Activated naive CD4-positive, alpha-beta T cell treated with anti-CD3 and anti-CD28 coated beads, Interleukin-2, amount 50 U/mL, for 72 hours (primary cell): Measurements from ENCODE around the gene PRDM8. TPM values are rescaled to one million over a fixed set of nuclear protein-coding genes. Genes with fewer than 3 reads are reported as not detected.
"Not testable (repeated sequence)": the region's sequence is repeated elsewhere in the genome, so short reads cannot be mapped to it uniquely, and the experiment has no call there.

Experiments used
- ATAC-seq, 2 donors: fragments of 150-1000 bp; cut with Tn5 transposase; 2 replicates each; pipeline ENCODE4 v1.10.0; 2021; ENCODE audit warnings: mild to moderate bottlenecking in 2 of 2, moderate library complexity in 2 of 2
- DNase-seq, 2 donors: peaks; one replicate each; pipeline ENCODE4 v3.0.0; 2021 to 2022; ENCODE audit warnings: low spot score in 2 of 2
- H3K27ac Mint-ChIP-seq, 2 donors: one replicate each; pipeline ENCODE4 v1.8.0; 2022; ENCODE audit warnings: mild to moderate bottlenecking in 2 of 2, mixed read lengths in 2 of 2
- H3K36me3 Mint-ChIP-seq, 2 donors: one replicate each; pipeline ENCODE4 v1.8.0; 2022; ENCODE audit warnings: mixed read lengths in 2 of 2
- H3K9me3 Mint-ChIP-seq, 2 donors: one replicate each; pipeline ENCODE4 v1.8.0; 2022; ENCODE audit warnings: mixed read lengths in 2 of 2
- total RNA-seq, 2 donors: library from RNA; stranded (reverse); gene quantifications; one replicate each; pipeline ENCODE4 v1.2.3, GENCODE V29; 2022

The PRDM8 gene
- total RNA-seq: 1 to 10 TPM in 1 of 2 donors, under 1 TPM in 1; 0.56 to 3.8 TPM

- ATAC-seq: peak; percentile 44 to 56
- peaks cover 5 to 29% of the 10 kb centered on the region in 2 donors for H3K36me3 Mint-ChIP-seq
- no peak for DNase-seq
- H3K27ac Mint-ChIP-seq: peak within 1 kb of the TSS in 1 of 2 donors; percentile 68
- no peaks in the 10 kb centered on the region for H3K9me3 Mint-ChIP-seq
These were observed at the start of gene PRDM8 for GRCh38 chr4:80196922-80197573. Gene PRDM8, plus strand, starts transcription at chr4:80197503. Its CDS starts 2,578 bp downstream, at chr4:80200081.

DNA sequence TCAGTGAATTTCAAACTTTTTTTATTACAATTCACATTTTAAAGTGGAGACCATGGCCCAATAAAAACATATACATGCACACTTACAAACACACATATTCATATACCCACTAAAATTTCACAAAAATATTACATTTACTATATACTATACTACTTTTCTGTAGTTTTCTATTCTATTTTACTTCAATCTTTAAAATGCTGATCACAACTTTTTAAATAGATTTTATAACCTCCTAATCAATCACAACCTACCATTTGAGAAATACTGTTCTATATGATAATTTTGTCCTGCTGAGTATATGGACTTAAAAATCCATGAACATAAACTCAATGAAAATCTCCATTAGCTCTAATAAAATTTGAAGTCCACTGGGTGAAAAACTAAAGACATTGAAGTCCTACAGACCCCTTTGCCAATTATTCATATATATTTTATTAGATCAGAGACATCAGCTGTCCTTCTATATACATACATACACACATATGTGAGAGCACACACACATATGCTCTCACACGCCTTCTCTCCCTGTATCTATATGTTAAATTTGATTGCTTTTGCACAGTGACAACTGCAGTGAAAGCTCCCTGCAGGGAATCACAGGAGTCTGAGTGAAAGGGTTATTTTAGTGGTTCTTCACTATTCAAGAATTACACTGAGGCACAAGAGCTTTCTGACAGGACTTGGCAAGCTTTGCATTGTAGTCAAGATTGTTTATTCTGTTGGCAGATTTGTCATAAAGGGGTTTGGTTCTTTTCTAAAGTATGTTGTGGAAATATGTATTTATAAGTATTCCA is 46.7 kb upstream of the PRDM8 start:
- no peak for ATAC-seq
- H3K27ac Mint-ChIP-seq: no peak overlapping the region

GRCh38 chr4:80151981-80152380 is 45.3 kb upstream of the PRDM8 start:
- peak; percentile 15 to 37 for ATAC-seq
- no peak for DNase-seq
- Mint-ChIP-seq H3K27ac (no peak overlapping the region), H3K36me3 (no peaks in the 10 kb centered on the region), H3K9me3 (no peaks in the 10 kb centered on the region)

More for the DNA sequence above, 46.7 kb upstream of the PRDM8 start:
- DNase-seq: no peak
- Mint-ChIP-seq H3K9me3 (no peaks in the 10 kb centered on the region), H3K36me3 (no peaks in the 10 kb centered on the region)

- peak overlapping the region in 1 of 2 donors; percentile 95 for H3K27ac Mint-ChIP-seq
- DNase-seq: no peak
- peak; percentile 92 to 95 for ATAC-seq
- H3K9me3 Mint-ChIP-seq: peaks cover 0 to 3% of the 10 kb centered on the region in 2 donors
- peaks cover 0 to 4% of the 10 kb centered on the region in 2 donors for H3K36me3 Mint-ChIP-seq
These were observed 43.3 kb upstream of the PRDM8 start for GRCh38 chr4:80153874-80154544.

DNA sequence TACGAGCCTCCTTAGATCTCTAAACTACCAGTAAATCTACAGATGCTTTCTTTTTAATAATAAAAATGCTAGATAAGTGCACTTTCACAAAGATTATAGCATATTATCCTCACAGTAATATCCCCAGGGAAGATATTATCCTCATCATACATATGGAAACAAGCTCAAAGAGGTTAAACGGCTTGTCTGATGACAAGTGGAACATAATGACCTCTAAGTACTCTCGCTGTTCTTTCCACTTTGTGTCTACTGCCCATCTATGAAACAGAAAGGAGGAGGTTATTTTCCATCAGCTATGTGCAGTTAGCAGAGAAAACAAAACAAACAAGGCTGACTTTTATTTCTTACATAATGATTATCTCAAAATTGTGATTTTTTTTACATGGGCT is 42.8 kb upstream of the PRDM8 start:
- Mint-ChIP-seq H3K9me3 (peaks cover 0 to 3% of the 10 kb centered on the region in 2 donors), H3K27ac (peak overlapping the region in 1 of 2 donors; percentile 95), H3K36me3 (peaks cover 0 to 4% of the 10 kb centered on the region in 2 donors)
- ATAC-seq: peak; percentile 53 to 56
- no peak for DNase-seq

GRCh38 chr4:80155316-80155982 is 41.9 kb upstream of the PRDM8 start:
- ATAC-seq: no peak
- Mint-ChIP-seq H3K9me3 (peaks cover 0 to 3% of the 10 kb centered on the region in 2 donors), H3K36me3 (peaks cover 0 to 4% of the 10 kb centered on the region in 2 donors), H3K27ac (peak overlapping the region in 1 of 2 donors; percentile 95)
- no peak for DNase-seq

DNA sequence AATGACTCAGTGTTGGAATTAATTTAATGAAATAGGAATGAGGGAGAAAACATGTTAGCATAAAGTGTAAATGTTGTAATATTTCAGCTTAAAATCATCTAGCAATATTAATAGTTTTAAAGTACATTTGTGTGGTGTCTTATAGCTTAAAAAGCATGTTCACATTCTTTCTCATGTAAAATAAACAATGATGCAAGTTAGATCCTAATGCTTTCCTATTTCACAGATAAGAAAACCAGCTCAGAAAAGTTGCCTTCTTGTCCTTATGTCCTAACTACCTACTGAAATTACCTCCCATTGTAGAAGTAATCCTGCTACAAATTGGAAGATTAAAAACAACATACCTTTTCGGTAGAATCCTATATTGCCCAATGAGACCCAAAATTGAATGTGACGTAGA is 40.9 kb upstream of the PRDM8 start:
- Mint-ChIP-seq H3K9me3 (peaks cover 0 to 3% of the 10 kb centered on the region in 2 donors), H3K36me3 (peaks cover 0 to 4% of the 10 kb centered on the region in 2 donors), H3K27ac (no peak overlapping the region)
- DNase-seq (no peak), ATAC-seq (no peak)

- H3K27ac Mint-ChIP-seq: no peak overlapping the region
- peaks cover 0 to 4% of the 10 kb centered on the region in 2 donors for H3K36me3 Mint-ChIP-seq
- peaks cover 0 to 3% of the 10 kb centered on the region in 2 donors for H3K9me3 Mint-ChIP-seq
- DNase-seq: no peak
- no peak for ATAC-seq
These were observed 35.8 kb upstream of the PRDM8 start for GRCh38 chr4:80161413-80162058.

- Mint-ChIP-seq H3K9me3 (peaks cover 0 to 3% of the 10 kb centered on the region in 2 donors), H3K27ac (no peak overlapping the region), H3K36me3 (peaks cover 0 to 4% of the 10 kb centered on the region in 2 donors)
- no peak for DNase-seq
- ATAC-seq: no peak
These were observed 34.9 kb upstream of the PRDM8 start for GRCh38 chr4:80162418-80162817.

DNA sequence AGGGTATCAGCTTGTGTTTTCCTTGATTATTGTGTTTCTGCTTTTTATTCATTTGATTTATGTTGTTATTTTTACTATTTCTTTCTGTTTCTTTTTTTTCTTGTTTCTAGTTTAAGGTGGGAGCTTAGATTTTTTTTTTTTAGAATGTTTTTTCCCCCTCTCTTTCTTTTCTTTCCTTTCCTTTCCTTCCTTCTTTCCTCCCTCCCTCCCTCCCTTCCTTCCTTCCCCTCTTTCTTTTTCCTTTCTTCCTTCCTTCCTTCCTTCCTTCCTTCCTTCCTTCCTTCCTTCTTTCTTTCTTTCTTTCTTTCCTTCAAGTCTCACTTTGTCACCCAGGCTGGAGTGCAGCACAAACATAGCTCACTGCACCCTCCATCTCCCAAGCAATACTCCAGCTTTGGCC is 31.4 kb upstream of the PRDM8 start:
- H3K27ac Mint-ChIP-seq: no peak overlapping the region
- DNase-seq (no peak), ATAC-seq (no peak)
- H3K36me3 Mint-ChIP-seq: no peaks in the 10 kb centered on the region
- no peaks in the 10 kb centered on the region for H3K9me3 Mint-ChIP-seq

GRCh38 chr4:80171251-80171650 is 26.1 kb upstream of the PRDM8 start:
- ATAC-seq (peak; percentile 27 to 49), DNase-seq (no peak)
- Mint-ChIP-seq H3K36me3 (peaks cover 7 to 15% of the 10 kb centered on the region in 2 donors), H3K9me3 (peaks cover 0 to 4% of the 10 kb centered on the region in 2 donors), H3K27ac (peak overlapping the region in 1 of 2 donors; percentile 89)

DNA sequence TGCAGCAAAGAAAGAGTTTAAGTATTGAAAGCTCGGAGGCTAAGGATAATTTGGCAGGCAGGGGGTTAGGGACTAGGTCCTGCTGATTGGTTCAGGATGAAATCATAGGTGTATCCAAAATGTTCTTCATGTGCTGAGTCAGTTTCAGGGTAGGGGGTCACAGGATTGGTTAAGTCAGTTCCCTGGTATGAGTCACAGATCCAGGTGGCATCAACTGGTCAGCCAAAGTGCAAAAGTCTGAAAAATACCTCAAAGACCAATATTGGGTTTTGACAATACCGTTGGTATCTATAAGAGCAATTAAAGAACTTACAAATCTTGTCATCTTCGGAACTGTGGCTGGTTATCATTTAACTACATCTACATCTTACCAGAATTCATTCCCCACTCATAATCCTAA is 25.6 kb upstream of the PRDM8 start:
- DNase-seq (no peak), ATAC-seq (peak; percentile 20 to 36)
- H3K36me3 Mint-ChIP-seq: peaks cover 9 to 18% of the 10 kb centered on the region in 2 donors
- peaks cover 0 to 6% of the 10 kb centered on the region in 2 donors for H3K9me3 Mint-ChIP-seq
- peak overlapping the region; percentile 32 to 89 for H3K27ac Mint-ChIP-seq

- Mint-ChIP-seq H3K27ac (peak overlapping the region; percentile 32 to 89), H3K36me3 (peaks cover 14 to 19% of the 10 kb centered on the region in 2 donors), H3K9me3 (peaks cover 0 to 9% of the 10 kb centered on the region in 2 donors)
- ATAC-seq: peak; percentile 49 to 59
- DNase-seq: no peak
These were observed 25.1 kb upstream of the PRDM8 start for GRCh38 chr4:80172203-80172602.

DNA sequence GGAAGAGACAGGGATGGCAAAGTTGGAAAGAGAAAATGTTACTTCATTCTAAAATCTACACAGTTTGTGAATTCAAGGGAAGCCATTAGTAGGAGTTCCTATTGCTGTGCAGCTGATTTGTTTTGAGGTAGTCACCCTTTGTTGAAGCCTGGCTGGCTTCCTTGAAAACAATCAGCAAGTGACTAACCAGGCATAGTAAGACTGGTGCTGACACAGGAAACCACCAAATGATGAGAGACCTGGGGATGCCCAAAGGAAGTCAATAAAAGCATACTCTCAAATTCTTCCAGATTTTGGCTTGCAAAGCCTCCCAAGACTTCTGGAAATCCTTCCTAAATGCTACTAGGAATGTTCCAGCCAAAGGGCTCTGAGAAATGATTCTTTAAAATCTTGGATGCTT is 23.9 kb upstream of the PRDM8 start:
- Mint-ChIP-seq H3K9me3 (peaks cover 0 to 9% of the 10 kb centered on the region in 2 donors), H3K27ac (peak overlapping the region; percentile 69 to 89), H3K36me3 (peaks cover 26 to 29% of the 10 kb centered on the region in 2 donors)
- ATAC-seq (peak; percentile 91 to 93), DNase-seq (peak in 1 of 2 donors; percentile 45)

- H3K36me3 Mint-ChIP-seq: peaks cover 30 to 33% of the 10 kb centered on the region in 2 donors
- no peak for DNase-seq
These were observed 23.5 kb upstream of the PRDM8 start for GRCh38 chr4:80173841-80174240.

DNA sequence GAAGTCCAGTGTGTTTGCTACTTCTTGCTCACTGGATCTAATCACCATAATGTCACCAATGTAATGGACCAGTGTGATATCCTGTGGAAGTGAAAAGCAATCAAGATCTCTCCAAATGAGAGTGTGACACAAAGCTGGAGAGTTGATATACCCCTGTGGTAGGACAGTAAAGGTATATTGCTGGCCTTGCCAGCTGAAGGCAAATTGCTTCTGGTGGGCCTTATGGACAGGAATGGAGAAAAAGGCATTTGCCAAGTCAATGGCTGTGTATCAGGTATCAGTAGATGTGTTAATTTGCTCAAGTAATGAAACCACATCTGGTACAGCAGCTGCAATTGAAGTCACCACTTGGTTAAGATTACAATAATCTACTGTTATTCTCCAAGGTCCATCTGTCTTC is 19.5 kb upstream of the PRDM8 start:
- Mint-ChIP-seq H3K9me3 (peaks cover 9 to 27% of the 10 kb centered on the region in 2 donors), H3K36me3 (peaks cover 42 to 53% of the 10 kb centered on the region in 2 donors)
- not testable (repeated sequence) for H3K27ac Mint-ChIP-seq, ATAC-seq, DNase-seq

More at GRCh38 chr4:80173841-80174240, 23.5 kb upstream of the PRDM8 start:
- ATAC-seq: peak; percentile 6 to 9
- Mint-ChIP-seq H3K27ac (peak overlapping the region; percentile 10 to 89), H3K9me3 (peaks cover 1 to 11% of the 10 kb centered on the region in 2 donors)
